Stimulated activated CD8-positive, alpha-beta memory T cell treated with anti-CD3 and anti-CD28 coated beads, Interleukin-15, amount 100 ng/mL, for 48 hours (primary cell): Measurements from ENCODE around the gene GCNA.

Experiments used
- DNase-seq, 2 donors: peaks; one replicate each; pipeline ENCODE4 v3.0.0-alpha.2; 2020; ENCODE audit warnings: low read depth in 2 of 2

Gene GCNA

DNA sequence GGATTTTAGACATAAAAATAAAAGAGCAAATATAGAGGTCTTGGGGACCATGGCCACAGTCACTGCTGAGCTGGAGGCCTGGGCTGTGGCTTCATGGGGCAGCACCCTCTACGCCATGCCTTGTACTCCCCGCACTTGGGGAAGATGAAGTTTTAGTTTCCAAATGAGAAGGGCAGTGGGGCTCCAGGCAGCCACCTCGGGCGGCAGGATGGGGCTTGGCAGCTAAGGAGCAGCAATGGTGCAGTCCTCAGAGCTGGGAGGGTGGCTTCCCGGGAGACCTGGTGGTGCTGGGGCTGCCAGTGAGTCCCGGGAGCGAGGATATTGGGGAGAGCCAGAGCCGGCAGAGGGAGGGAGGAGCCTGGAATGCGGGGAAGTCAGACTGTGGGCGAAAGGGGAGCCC, 37.7 kb downstream of the GCNA start:
- no peak for DNase-seq

DNA sequence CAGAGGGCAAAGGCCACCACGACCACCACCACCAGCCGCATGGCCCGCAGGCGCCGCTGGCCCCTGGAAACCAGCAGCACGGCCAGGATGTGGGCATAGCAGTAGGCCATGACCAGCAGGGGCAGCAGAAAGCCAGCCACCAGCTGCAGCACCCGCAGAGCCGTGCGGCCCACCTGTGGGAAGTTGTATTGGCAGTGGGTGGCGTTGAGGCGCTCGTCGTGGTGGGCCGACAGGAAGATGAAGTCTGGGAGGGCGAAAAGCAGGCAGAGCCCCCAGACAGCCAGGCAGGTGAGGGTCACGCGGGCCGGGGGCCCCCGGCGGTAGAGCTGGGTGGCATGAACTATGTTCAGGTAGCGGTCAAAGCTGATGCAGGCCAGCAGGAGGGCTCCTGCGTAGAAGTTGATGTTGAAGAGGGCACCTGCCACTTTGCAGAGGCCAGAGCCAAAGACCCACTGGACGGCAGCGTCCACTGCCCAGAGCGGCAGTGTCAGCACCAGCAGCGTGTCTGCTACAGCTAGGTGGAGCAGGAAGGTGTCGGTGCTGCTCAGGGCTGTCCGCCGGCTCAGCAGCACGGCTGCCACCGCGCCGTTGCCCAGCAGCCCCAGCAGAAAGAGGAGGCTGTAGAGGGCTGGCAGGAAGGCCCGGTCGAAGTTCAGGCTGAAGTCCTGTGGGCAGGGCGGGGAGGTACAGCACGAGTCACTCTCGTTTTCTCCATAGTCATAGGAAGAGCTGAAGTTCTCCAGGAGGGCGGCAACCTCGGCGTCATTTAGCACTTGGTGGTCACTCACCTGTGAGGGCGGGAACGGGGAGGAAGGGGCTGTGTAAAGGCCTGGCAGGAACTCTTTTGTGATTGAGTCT, 38.7 kb downstream of the GCNA start:
- DNase-seq: no peak

DNA sequence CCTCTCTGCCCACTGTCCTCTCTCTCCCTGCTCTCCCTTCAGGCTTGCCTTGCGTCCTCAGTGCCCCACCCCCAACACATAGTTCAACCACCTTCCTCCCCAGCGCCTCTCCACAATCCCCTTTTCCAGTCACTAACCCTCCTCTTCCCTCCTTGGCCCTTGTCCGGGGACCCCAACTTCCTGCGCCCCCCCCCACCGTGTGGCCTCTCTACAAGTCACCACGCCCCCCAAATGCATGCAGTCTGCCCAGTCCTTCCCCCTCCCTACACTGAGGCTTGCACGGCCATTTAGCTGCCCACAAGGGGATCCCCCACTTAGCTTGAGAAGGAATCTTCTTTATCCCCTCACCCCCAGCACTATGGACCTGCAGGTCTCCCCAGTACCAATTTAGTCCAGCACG, 39.5 kb downstream of the GCNA start:
- no peak for DNase-seq

DNA sequence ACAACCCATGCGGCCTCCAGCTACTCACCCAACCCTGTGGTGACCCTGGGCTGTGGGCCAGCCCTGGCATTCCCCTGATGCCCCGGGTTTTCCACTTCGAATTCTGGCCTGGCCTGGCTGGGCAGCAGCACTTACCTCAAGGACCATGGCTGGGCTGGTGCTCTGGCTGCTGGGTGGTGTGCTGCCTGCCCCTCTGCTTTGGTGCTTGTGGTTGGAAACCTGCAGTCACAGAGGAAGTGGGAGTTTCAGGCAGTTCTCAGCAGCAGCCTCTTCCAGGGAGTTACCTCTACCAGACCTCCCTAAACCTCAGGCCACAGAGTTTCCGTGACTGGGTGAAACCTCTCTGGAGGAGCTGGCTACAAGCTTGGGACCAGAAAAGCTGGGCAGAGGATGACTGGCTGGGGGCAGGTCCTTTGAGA, 40.1 kb downstream of the GCNA start, which contains the start of gene CXCR3:
TSS of gene CXCR3 (minus strand) at position 209 of the 419 bp plus-strand sequence. CDS start at position 147, 62 bp downstream.
- DNase-seq: peak; percentile 73 to 82

DNA sequence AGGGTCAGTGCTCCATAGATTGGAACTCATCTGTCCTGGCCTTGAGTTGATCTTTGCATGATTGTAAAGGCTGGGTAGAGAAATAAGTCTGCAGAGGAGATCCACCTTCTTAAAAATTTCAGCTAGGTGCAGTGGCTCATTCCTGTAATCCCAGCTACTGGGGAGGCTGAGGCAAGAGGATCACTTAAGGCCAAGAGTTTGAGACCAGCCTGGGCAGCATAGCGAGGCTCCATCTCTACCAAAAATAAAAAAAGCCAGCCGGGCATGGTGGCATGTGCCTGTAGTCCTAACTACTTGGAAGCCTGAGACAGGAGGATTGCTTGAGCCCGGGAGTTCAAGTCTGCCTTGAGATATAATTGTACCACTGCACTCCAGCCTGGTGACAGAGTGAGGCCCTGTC, 40.5 kb downstream of the GCNA start:
- DNase-seq: no peak

DNA sequence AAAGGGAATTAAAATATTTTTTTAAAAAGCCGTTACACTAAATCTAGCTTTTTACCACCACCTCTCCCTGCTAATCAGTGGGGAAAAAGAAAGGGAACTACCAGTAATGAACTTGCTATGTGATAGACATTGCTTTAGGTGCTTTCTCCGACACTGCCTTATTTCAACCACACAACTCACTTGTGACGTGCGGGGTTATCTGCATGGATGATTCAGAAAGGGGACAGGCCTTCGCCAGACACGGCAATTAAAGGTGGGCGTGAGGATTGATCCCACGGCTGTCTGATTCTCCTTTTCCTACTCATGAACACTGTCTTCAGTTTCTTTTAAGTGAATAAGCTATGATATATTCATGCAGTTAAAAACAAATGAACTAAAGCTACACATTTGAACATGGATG, 41.0 kb downstream of the GCNA start:
- DNase-seq: peak; percentile 57 to 69

DNA sequence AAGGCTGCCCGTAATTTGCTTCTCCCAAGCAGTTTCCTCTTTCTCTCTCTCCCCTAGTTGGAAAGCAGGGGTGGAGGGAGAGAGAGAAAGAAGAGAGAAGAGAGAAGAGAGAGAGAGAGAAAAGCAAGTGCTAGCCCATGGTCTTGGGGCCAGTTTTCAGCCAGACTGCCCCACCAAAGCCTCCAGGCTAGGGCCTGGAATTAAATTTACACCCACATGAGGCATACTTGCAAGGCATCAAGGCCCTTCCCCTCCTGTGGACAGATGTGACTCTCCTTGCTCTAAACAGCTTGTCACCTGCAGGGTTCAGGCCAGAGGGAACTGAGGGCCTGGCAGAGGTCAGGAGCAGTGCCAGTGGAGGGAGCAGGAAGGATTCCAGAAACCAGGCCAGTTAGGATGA, 41.7 kb downstream of the GCNA start:
- DNase-seq: no peak

DNA sequence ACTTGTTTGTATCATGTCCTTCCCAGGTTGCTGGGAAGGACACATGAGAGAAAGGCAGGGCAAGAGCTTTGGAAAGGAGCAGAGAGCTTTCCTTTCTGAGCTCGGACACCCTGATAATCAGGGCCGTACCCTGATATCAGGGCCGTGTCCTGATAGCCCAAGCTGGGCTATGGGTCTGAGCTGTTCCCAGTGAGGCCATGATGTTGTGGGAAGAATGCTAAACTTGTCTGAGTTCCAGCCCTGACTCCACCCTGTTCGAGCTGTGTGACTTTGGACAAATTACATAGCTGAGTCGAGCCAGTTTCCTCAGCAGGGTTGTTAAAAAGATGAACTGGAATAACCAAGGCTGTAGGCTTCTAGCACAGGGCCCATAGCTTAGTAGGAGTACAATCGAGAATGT, 43.4 kb downstream of the GCNA start:
- DNase-seq: no peak

DNA sequence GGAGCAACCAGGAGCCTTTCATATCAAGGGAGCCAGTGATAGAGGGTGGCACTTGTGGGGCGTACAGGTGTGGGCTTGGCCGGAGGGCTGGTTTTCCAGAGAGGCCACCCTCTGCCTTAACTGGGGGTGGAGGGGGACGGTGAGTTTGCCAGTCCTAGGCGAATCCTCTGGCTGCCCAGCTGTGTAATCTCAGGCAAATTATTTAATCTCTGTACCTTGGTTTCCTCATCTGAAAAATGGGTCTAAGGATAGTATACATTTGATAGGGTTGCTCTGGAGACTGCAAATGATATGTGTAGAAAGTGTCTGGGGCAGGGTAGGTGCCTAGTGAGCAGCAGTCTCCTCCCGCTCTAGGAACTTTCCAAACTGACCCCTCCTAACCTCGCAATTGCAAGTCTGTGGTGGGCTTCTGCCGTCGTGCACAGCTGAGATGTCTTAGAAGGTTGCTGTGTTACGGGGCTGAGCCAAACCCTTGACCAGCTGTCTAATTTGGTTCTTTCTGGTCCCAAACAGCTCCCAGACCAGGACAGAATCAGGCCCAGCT, 43.9 kb downstream of the GCNA start:
- no peak for DNase-seq

DNA sequence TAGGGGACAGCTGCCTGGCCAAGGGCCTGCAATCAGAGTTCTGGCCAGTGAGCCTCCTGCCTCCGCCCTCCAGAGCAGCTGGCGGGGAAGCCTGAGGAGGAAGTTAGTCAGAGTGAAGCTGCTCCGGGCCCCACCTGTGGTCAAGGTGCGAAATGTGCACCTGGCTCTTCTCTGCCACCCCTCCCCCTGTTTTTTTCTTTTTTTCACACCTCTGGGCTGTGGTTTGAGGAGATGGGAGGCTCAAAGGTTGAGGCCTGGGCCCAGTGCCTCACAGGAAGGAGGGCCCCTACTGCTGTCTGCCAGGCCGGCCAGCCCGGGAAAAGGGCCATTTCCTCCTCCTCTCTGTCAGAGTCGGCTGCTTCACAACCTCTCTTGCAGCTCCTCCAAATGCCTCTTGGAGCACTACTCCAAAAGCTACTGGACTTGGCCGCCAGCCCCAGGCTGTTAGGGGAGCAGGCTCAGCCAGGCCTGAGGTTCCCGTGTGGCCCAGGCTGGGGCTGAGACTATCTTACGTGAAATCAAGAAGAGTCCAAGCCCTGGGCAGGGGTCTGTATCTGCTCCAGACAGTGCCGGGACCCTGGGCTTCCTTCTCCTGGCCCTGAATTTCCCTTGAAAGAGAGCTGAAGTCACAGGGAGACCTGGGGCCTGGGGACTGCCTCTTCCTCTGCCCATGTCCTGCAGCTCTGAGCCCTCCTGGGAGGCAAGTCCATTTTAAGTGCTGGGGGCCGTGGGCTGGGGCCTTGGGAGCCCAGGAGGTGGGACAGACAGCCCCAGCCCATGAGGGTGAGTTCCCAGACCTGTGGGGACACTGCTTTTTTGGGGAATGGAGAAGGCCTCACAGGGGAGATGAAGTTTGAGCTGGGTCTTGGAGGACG, 44.6 kb downstream of the GCNA start:
- peak; percentile 54 to 72 for DNase-seq

DNA sequence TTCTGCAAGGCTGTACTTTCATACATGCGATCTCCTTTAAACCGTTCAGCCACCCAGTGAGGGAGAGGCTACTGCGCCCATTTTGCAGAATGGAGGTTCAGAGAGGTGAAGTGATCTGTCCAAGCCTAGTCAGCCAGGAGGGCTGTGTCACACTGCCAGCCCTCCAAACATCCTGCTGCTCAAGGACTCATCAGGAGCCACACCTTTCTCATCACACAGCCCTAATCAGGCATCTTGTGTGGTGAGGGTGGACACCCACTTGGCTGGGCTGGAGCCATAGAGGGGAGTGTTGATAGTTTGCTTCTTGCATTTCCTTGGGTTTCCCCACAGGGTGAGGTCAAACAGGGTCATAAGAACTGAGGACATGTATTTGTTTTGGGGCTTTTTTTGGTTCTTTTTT, 45.5 kb downstream of the GCNA start:
- no peak for DNase-seq

DNA sequence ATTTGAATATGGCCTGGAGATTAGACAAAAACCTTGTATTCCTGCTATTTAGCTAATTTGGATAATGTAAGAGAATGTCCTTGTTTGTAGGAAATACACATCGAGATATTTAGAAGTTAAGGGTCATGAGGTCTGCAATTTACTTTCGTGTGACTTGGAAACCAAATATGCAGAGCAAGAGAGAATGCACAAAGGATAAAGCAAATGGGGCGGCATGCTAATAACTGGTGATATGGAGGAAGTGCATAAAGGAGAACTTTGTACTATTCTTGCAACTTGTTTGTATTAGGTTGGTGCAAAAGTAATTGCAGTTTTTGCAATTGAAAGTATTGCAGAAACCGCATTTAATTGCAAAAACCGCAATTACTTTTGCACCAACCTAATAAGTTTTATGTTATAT, 47.2 kb downstream of the GCNA start:
- DNase-seq: no peak

DNA sequence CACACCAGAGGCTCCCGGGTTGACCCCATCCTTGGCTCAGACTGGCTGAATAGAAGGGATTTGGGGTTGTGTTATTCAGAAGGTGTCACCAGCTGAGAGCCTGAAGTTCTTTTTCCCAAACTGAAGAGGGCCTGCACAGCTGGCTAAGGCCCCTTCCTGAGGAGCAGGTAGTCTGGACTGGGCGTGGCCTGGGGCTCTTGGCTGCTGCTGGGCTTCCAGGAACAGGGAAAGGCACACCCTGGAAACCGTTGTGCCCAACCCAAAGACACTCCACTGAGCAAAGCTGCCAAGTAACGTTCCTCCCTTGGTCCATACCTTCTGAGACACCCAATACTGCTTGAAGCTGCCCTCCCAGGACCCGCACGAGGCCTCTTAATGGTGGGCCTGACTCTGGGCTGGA, 48.3 kb downstream of the GCNA start:
- no peak for DNase-seq

DNA sequence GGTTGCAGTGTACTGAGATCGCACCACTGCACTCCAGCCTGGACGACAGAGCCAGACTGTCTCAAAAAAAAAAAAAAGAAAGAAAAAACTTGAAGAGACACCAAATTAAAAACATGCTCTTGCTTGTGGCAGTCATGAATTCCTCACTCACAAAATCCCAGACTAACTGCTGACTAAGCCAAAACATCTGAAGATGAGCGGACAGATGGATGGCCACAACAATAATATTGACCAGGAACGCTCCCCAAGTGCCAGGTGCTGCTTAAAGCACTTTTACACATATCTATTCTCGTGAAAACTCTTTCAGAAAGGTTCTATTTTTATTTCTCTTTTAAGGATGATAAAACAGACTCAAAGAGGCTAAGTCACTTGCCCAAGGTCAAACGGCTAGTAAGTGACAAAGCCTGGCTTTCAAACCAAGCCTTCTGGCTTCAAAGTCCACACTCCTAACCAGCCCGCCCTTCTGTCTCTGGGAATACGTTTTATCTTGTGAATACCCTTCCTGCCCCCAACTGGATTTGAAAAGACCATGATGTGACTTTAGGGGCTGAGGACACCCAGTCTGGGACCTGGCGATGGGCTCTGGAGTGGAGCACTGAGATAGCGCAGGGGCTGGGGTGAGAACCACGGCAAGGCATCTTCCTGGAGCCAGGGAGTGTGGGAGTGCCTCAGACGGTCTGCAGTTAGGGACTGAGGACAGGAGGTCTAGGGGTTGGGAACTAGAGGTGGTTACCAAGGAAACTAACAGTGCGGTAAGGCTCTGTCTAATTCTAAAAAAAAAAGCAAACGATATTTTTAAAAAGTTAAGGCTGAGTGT, 49.6 kb downstream of the GCNA start:
- no peak for DNase-seq

DNA sequence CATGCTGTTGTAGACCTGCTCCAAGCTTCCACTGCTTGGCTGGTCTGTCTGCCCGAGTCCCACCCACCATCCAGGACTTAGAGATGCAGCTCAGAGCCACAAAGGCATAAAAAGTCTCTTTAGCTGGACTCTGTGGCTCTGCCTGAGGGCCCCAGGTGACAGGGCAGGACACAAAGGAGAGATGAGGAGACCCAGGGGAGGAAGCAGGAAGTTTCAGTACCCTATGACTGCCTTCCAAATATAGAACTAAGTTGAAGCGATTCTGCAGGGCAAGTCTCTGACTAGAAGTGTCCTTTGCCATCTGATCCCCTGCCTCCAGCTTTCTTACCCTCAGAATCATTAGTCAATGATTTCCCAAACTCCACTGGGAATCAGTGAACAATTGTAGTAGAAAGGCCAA, 51.2 kb downstream of the GCNA start:
- no peak for DNase-seq

DNA sequence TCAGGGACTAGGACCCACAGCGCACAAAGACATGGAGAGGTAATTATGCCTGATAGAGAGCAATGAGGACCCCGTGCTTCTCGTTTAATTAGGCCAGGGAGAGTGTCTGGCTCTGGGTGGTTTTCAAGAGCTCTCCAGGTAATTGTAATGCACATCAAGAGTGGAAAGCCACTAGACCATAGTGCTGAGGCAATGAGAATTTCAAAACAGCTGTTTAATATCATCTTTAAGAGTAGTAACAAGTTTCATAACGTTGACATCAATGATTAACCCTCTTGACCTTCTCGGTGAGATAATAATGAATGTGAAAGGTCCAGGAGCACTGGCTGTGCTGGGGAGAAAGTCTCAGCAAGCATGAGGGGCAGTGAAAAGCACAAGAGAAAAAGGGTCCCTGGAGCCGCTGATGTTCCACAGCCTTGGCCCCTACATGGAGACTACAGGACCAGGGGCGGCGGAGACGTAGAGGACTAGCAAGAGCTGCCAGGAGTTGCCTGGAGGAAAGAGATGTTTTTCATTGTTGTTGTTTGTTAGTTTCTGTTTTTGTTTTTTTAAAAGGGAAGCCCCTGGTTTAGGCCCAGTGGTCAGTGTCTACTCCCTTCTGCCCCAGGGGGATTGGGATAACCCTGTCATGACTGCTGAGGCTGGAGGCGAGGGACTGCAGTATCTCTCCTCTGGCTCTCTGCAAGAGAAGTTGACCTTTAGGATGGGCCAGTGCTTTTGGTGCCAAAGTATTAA, 54.9 kb downstream of the GCNA start:
- DNase-seq: no peak

DNA sequence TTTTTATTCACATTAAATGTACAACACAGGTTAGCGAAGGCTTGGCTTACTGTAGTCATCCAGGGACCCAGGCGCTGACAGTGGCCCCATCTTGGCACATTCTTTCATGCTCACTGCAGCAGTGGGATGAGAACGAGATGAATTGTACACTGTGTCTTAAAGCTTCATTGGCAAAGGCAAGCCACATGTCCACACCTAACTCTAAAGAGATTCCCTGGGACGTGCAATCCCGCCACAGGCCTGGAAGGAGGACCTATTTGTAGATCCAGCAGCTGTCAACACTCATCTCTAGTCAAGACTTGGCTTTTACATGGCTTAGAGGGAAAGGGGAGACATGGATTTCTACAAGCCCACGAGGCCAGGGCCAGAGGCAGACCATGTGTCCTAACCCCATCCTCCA, 56.1 kb downstream of the GCNA start:
- no peak for DNase-seq

DNA sequence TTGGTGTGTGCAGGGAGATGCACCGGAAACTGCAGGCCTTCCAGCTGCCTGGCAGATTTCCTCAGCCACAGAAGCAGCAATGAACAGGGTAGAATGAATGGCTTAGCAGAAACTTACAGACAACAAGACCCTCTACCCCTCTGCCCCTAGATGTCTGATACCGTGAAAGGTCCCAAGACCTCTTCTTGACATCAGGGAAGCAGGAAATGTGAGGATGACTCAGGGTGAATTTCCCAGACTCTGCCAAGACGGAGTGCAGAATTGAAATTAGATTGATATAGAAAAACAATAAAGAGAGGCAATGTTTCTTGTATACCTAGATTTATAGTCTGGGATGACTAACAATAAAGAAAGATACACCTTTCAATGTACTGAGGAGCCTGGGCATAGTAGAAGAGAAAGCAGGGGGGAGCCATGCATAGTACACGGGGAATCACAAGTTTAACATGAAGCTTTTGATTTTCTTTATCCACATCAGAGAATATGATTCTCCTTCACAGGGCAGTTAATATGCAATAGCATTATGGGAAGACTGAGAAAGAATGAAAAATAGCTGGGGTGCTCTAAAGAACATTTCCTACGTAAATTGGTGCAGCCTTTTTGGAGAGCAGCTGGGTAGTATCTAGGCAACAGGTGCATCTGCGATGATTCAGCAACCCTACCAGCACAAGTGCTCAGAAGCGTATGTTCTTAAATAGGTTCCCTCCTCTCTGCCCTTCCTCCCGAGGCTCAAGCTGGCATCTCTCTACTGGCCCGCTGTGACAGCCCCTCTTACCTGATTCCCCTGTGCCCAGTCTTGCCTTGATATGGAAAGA, 58.4 kb downstream of the GCNA start:
- no peak for DNase-seq

DNA sequence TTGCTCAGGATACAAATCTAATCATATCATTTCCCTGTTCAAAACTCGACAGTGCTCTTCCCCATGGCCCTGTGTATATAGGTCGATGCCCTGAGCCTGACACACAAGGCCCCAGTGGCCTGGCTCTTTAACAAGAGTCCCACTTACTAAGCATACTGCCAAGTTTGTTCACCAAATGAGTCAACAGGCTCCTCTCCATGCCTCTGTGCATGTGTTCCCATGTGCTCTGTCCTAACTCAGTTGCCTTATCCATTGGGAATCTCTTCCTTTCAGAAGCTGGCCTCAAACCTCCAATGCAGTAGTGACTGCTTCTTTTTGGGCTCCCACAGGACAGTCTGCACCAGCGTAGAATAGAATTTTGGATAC, 59.0 kb downstream of the GCNA start:
- no peak for DNase-seq

DNA sequence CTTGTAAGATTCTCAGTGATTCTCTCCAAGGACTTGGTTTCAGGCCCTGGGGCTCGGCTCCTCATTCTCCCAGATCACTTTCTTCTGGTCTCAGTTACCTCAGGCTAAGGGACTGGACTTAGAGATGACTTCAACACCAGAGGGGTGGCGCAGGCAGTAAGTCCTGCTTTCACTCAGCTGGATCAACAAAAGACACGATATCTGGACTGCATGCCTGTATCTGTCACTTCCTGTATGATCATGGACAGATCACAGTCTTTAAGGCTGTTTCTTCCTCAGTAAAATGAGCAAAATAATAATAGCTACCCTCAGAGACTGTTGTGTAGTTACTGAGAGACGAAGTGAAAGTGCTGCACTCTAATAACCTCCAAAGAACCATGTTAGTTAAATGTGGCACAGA, 59.6 kb downstream of the GCNA start:
- DNase-seq: no peak
